ENCODE data around the gene DIP2C. TPM values are rescaled to one million over a fixed set of nuclear protein-coding genes. Genes with fewer than 3 reads are reported as not detected.
"Not testable (repeated sequence)": the region's sequence is repeated elsewhere in the genome, so short reads cannot be mapped to it uniquely, and the experiment has no call there.

Gene DIP2C
- total RNA-seq, 2 donors from 2014 or later, result 11.0 to 12.2 TPM

GRCh38 chr10:681670-682318 lies 7.7 kb downstream of the DIP2C start:
- DNase-seq, result no peak
- no peak for ATAC-seq
- intact Hi-C loops (cut with DNase I, micrococcal nuclease), result loop anchor here in 1 of 2 donors (10.0 kb wide), 1 partner anchor 177 kb away; no protein-coding TSS in a partner anchor

GRCh38 chr10:680745-681144 lies 8.7 kb downstream of the DIP2C start:
- intact Hi-C loops (cut with DNase I, micrococcal nuclease), result loop anchor here in 1 of 2 donors (10.0 kb wide), 1 partner anchor 176 kb away; no protein-coding TSS in a partner anchor
- no peak for DNase-seq

GRCh38 chr10:680146-680545 lies 9.3 kb downstream of the DIP2C start:
- DNase-seq, result no peak
- ATAC-seq, result no peak
- intact Hi-C loops (cut with DNase I, micrococcal nuclease), result loop anchor here in 1 of 2 donors (10.0 kb wide), 1 partner anchor 175 kb away; no protein-coding TSS in a partner anchor

More at GRCh38 chr10:680745-681144, 8.7 kb downstream of the DIP2C start:
- no peak for ATAC-seq

- intact Hi-C loops (cut with DNase I, micrococcal nuclease), result no loop called here
- DNase-seq (no peak), ATAC-seq (no peak)
Observed at GRCh38 chr10:679556-679955, 9.9 kb downstream of the DIP2C start.

GRCh38 chr10:678662-679005 lies 10.8 kb downstream of the DIP2C start:
- intact Hi-C loops (cut with DNase I, micrococcal nuclease); DNase-seq; ATAC-seq: not testable (repeated sequence)

- ATAC-seq (no peak), DNase-seq (no peak)
- intact Hi-C loops (cut with DNase I, micrococcal nuclease), result no loop called here
Observed at GRCh38 chr10:677750-678661, 11.5 kb downstream of the DIP2C start.

GRCh38 chr10:677038-677437 lies 12.4 kb downstream of the DIP2C start:
- no peak for ATAC-seq
- intact Hi-C loops (cut with DNase I, micrococcal nuclease), result no loop called here
- DNase-seq, result no peak

- DNase-seq (no peak), ATAC-seq (no peak)
- intact Hi-C loops (cut with DNase I, micrococcal nuclease), result no loop called here
Observed at GRCh38 chr10:676178-676577, 13.3 kb downstream of the DIP2C start.

GRCh38 chr10:675532-675931 lies 13.9 kb downstream of the DIP2C start:
- ATAC-seq (no peak), DNase-seq (no peak)
- intact Hi-C loops (cut with DNase I, micrococcal nuclease), result no loop called here

GRCh38 chr10:673492-673891 lies 16.0 kb downstream of the DIP2C start:
- intact Hi-C loops (cut with DNase I, micrococcal nuclease), result no loop called here
- ATAC-seq (no peak), DNase-seq (no peak)

GRCh38 chr10:672992-673391 lies 16.5 kb downstream of the DIP2C start:
- DNase-seq, result no peak
- no peak for ATAC-seq
- intact Hi-C loops (cut with DNase I, micrococcal nuclease), result no loop called here

GRCh38 chr10:672203-672602 lies 17.3 kb downstream of the DIP2C start:
- no peak for ATAC-seq
- intact Hi-C loops (cut with DNase I, micrococcal nuclease), result no loop called here
- DNase-seq, result no peak

- intact Hi-C loops (cut with DNase I, micrococcal nuclease), result no loop called here
- DNase-seq (no peak), ATAC-seq (no peak)
Observed at GRCh38 chr10:670990-671389, 18.5 kb downstream of the DIP2C start.

- DNase-seq, result no peak
- ATAC-seq, result no peak
- intact Hi-C loops (cut with DNase I, micrococcal nuclease), result no loop called here
Observed at GRCh38 chr10:670038-670437, 19.4 kb downstream of the DIP2C start.

GRCh38 chr10:668786-669485 lies 20.5 kb downstream of the DIP2C start:
- ATAC-seq (no peak), DNase-seq (no peak)
- intact Hi-C loops (cut with DNase I, micrococcal nuclease), result no loop called here

GRCh38 chr10:667602-668143 lies 21.8 kb downstream of the DIP2C start:
- ATAC-seq (no peak), DNase-seq (no peak)
- intact Hi-C loops (cut with DNase I, micrococcal nuclease), result no loop called here

- intact Hi-C loops (cut with DNase I, micrococcal nuclease), result no loop called here
- no peak for ATAC-seq
Observed at GRCh38 chr10:667096-667495, 22.4 kb downstream of the DIP2C start.

GRCh38 chr10:666237-667012 lies 23.0 kb downstream of the DIP2C start:
- DNase-seq (no peak), ATAC-seq (no peak)
- intact Hi-C loops (cut with DNase I, micrococcal nuclease), result no loop called here

More at GRCh38 chr10:667096-667495, 22.4 kb downstream of the DIP2C start:
- DNase-seq, result no peak

All from left colon (tissue), 2 donors.